ENCODE results near the gene VSX2.

VSX2 gene

DNA sequence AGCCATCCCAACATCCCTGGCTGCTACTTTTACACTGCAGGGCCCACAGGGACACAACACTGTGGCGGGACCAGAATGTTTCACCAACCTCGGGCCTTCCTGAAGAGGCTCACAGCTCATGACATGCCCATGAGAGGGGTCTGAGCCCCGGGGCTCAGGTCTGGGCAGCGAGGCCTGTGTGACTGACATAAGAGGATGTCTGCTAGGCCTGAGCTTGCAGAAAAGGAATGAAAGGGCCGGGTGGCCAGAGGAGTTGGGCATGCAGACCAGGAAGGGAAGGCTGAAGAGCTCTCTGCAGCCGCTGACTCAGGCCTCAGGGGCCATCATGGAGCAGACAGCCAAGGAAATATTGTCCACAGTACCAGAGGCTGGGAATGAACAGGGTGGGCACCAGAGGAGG is 18.3 kb upstream of the VSX2 start:
- DNase-seq, result no peak
- intact Hi-C loops (cut with DNase I), result no loop called here

DNA sequence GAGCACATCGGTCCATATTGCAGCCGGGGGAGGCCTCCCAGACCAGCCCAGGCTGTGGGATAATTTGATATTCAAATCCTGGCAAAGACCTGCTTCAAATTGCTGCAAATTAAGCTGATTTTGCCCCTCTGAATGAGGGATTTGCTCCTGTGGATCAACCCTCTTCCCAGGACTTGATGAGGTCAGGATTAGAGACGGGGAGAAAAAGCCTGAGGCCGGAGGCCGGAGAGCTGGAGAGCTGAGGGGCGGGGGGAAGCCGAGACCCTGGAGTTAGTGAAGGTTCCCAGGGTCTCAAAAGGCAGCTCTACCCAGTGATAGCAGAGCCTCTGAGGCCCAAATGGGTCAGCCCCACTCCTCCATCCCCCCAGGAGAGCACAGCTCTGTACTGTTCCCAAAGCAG is 17.5 kb upstream of the VSX2 start:
- intact Hi-C loops (cut with DNase I), result no loop called here
- DNase-seq, result no peak

DNA sequence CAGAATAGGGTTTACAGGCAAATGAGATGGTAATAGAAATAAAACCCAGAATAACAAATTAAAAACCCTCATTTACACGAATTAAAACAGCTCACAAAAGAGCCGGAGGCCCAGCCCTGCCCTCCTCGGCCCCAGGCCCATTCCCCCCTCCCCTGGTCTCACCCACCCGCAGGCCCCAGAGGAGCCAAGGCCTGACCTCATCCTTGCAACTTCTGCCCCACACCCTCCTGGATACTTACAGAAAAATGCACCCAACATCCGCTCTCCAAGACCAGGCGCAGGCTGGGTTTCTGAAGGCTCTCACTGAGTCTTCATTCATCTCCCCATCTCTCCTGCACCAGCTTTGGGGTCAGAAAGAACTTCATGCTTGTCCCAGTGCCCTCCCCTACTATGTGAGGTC is 16.2 kb upstream of the VSX2 start:
- intact Hi-C loops (cut with DNase I), result no loop called here

DNA sequence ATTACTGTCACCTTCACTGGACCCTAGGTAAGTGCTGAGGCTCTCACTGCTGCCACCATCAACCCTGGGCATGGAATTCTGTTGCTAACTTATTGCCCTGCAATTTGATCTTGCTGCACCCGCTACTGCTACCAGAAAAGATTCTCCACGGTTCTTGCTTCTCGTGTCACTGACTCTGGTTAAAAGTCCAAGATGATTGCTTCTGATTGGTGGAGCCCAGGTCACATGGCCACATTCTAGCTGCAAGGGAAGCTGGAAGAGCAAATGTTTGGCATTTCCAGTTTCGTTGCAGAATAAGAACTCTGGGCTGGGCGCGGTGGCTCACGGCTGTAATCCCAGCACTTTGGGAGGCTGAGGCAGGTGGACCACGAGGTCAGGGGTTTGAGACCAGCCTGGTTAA is 7.5 kb upstream of the VSX2 start:
- intact Hi-C loops (cut with DNase I), result no loop called here

More for the DNA sequence above, 16.2 kb upstream of the VSX2 start:
- no peak for DNase-seq

DNA sequence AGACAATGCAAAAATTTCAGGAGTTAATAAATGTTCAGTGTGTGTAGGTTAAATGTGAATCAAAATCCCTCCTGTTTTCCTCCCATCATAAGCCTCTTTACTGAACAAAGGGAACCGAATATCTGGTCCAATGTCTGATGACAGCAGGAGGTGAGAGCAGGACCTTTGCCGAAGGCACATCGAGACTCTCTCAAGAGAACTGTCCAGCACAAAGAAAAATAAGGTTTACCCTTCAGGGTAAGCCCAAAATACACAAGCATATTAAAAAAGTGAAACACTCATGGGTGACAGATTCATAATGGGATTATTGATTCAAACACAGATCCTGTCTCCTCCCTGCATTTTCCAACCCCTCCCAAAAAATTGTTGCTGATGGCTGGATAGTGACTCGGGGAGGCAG is 4.2 kb upstream of the VSX2 start:
- intact Hi-C loops (cut with DNase I), result no loop called here

More for the DNA sequence above, 7.5 kb upstream of the VSX2 start:
- peak in 2 of 10 donors; percentile 6 to 36 for DNase-seq

DNA sequence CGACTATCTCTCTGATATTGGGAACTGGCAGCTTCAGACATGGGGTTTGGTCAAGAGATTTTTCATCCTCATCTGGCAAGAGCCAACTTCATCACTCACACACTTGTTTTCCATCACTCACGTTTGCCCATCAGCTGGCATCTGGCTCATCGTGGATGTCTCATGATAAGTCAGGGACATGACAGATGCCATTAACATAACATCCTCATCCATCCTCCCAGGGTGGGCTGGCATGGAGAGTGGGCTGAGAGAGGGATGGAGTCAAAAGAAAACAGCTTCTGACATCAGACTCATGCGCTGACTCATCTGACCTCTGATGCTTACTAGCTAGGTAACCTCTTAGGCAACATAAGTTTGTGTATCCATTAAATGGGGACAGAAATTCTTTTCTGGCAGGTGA is 1.8 kb upstream of the VSX2 start:
- intact Hi-C loops (cut with DNase I), result no loop called here
- no peak for DNase-seq

More for the DNA sequence above, 4.2 kb upstream of the VSX2 start:
- no peak for DNase-seq

DNA sequence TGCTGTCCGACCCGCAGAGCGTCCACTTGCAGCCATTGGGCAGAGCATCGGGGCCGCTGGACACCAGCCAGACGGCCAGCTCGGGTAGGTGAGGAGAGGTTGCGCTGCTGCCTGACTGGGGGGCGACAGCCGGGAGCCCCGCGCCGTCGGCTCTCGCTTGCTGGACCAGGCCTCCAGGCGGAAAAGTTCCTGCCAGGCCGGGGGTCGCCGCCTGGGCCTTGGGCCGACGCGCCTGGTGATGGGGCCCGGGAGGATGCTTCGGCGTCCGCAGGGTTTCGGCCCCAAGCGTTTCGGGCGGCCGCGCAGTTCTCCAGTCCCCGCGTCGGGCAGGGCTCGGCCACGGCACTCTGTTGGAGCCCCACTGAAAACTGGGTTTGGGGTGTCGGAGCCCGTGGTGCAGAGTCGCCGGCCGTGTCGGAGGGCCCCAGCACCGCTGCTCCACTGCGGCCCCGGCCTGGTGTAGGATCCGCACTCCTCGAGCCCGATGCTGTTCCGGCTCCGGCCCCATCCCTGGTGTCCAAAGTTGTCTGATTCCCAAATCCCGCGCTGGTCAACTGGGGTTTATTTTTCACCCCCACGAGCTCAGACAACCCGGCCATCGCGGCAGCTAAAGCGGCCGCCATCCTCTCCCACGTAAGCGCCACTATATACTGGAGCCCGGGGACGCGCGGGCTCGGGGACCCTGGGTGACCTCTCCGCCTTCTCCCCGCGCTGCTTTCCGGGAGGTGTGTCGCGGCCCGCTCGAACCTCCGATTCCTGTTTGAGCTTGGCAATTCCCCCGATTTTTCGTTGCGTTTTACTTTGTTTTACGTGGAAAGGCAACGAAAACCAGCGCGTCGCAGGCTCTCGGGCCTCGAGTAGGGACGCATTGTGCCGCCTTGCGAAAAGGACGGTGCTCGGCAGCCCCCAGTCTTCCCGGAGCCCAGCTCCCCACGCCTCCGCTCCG is 872 bp downstream of the VSX2 start:
- DNase-seq, result peak in 1 of 10 donors; percentile 67
- intact Hi-C loops (cut with DNase I), result no loop called here

DNA sequence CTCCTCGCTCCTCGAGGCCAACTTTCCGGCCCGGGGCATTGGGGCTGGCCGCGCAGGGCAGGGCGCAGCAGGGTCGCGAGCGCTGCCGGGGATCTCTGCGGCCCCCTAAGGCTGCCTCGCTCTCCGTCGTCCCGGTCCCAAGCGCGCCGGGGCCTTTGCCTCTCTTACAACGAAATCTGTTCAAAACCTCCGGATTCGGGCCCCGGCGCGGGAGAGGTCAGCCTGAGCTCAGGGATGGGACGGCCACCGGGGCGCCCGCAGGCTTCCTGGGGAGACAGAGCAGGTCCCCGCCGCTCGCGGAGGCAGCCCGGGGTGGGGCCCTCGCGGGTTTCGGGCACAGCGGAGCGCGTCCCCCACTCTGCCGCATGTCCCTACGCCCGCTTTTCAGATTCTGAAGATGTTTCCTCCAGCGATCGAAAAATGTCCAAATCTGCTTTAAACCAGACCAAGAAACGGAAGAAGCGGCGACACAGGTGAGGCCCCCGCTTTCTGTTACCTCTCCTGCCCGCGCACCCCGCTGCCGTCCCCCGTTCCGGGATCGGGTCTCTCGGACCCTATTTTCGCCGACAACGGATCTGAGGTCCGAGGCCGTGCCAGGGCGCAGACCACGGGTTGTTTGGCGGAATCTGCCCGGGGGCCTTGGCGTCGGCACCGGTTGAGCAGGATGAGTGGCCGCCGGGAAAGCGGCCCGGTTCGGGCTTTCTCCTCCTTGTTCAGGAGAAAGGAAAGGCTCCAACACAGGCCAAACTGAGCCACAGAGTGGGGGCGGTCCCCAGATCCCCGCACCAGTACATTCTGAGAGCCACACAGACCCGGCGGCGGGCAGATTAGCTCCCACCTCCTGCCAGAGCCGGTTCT is 1.8 kb downstream of the VSX2 start:
- peak in 1 of 10 donors; percentile 66 for DNase-seq
- intact Hi-C loops (cut with DNase I), result no loop called here

DNA sequence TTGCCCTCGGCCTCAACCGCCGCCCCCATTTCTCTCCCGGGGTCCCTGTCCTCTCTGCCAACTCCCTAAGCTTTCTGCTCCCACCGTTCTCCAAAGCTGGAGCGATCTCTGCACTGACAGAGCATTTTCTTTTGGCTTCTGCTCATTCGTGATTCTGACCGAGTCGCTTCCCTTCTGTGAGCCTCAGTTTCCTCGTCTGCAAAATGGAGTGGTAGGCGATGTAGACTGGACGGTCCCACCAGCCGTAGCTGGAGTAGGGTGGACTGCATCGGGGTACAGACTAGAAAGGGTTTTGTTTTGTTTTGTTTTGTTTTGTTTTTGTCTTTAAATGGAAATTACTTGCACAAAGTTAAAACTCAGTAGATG is 2.4 kb downstream of the VSX2 start:
- DNase-seq, result no peak
- intact Hi-C loops (cut with DNase I), result no loop called here

DNA sequence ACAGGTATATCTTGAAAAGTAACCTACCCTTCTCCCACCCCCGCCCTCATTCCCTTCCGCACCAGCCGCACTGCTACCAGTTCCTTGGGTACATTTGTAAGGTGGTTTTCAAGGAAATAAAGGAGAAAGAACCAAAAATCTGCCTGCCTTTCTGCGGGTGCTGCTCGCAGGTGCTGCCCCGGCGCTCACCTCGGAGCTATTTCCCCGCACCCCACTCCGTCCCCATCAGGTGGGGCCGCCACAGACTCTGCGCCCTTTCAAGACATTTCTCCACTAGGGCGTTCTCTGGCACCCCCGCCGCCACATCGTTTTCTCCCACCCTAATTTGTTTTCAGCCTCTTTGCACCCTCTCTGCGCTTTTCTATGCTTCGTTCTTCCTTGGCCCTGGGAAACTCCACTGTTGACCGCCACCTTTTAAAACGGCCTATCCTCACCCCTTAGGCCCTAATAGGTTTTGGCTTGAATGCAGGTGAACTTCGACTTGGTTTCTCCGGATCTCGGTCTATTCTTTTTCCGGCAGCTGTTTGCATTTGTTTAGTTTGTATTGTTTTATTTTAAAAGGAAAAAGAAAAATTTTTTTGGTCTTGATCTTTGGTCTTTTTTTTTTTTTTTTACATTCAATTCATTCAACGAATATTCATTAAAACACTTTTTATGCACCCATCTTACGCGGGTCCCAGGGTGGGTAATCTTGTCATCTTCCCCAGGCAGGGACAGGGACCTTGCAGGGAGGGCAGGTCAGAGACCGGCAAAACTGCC is 3.0 kb downstream of the VSX2 start:
- no peak for DNase-seq
- intact Hi-C loops (cut with DNase I), result no loop called here

DNA sequence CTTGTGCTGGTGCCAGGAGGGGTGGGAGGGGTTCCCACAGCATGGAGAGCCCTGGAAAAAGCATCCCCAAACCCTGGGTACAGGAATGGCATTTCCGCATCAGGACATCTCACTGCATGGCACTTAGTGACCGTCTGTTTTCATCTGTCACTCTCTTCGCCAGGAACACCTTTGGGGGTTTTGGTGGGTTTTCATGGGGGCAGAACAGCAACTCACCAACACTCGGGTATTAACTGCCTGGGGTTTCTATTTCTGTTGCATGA is 3.5 kb downstream of the VSX2 start:
- intact Hi-C loops (cut with DNase I), result no loop called here
- no peak for DNase-seq

DNA sequence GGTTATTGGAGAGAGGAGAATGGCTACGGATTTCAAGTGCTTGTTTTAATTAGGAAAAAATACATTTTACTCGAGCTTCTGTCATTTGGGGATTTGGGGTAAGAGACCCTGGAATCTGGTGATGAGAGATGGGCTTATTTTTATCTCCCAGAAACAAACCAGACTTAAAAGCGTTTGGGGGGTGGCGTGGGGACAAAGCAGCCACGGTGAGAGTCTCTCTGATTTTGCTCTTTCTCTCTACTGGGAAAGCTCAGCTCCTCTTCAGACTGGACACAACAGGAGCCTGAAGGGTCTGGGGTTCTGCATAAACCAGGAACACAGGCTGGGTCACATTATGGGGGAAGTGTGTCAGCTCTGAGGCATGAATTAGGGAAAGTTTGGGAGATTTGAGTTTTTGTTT is 3.8 kb downstream of the VSX2 start:
- no peak for DNase-seq
- intact Hi-C loops (cut with DNase I), result no loop called here

DNA sequence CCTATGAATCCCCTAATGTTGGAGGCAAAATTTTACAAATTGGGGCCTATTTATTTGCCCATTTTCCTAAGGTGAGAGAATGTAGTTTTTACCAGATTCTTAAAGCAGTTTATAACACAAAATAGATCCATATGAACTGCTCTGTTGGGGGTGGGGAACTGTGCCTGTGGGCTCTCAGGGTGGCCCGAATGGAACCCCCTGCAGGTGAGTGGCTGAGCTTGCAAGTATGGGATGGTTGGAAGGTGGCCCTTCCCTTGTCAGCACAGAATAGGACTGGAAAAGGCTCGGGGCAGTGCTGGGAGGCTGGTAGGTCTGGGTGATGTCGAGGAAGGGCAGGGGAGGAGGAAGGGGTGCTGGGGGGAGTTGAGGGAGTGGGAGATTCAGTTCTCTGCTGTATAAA is 4.9 kb downstream of the VSX2 start:
- intact Hi-C loops (cut with DNase I), result no loop called here
- DNase-seq, result peak in 1 of 10 donors; percentile 71

DNA sequence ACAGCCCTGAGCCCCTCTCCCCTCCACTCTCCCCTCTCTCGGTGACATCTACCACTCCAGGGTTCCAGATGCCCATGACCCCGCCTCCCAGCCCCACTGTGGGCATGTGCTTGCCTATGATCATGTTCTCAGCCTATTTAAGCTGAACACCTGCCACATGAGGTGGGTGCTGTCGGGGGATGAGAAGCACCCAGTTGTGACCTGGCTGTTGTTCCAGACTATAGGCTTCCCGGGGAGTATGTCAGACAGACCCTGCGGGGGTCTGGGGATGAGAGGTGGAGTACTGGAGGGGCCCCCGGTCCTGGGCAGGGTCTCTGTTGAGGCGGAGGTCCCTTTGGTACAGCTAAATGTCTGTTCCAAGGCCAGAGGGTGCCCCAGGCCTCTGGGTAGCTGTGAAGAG is 6.0 kb downstream of the VSX2 start:
- DNase-seq, result no peak
- intact Hi-C loops (cut with DNase I), result no loop called here

DNA sequence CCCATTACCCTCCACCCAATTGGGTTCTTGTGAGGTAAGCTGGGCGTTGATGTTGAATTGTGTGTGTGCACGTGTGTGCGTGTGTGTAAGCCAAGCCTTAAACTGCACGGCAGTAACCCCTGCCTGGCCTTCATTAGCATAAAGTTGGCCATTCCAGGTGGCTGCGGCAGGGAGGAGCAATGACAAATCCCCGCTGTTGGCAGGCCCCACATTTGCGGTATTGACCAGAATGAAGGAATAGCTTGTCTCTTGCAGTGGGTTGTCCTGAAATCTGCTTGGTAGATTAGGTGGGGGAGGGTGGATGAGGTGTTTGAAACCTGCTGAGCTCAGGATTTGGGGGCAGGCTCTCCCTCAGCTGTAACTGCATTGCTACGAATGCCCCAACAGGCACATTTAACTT is 7.3 kb downstream of the VSX2 start:
- intact Hi-C loops (cut with DNase I), result no loop called here
- DNase-seq, result no peak

DNA sequence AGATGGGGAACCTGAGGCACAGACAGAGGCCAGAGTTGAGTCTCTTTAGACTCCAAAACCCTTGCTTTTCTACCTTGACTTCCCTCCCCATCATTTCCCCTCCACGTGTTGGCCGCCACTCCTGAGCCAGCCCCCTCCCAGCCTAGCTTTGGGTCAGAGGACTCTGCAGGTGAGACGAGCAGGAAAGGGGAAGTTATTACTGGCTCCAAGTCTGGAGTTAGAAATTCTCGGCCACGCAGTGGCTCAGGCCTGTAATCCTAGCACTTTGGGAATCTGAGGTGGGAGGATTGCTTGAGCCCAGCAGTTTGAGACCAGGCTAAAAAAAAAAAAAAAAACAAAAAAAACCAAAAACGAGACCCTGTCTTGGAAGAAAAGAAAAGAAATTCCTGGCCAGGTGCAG is 8.8 kb downstream of the VSX2 start:
- intact Hi-C loops (cut with DNase I), result no loop called here
- DNase-seq, result peak in 1 of 10 donors; percentile 64

DNA sequence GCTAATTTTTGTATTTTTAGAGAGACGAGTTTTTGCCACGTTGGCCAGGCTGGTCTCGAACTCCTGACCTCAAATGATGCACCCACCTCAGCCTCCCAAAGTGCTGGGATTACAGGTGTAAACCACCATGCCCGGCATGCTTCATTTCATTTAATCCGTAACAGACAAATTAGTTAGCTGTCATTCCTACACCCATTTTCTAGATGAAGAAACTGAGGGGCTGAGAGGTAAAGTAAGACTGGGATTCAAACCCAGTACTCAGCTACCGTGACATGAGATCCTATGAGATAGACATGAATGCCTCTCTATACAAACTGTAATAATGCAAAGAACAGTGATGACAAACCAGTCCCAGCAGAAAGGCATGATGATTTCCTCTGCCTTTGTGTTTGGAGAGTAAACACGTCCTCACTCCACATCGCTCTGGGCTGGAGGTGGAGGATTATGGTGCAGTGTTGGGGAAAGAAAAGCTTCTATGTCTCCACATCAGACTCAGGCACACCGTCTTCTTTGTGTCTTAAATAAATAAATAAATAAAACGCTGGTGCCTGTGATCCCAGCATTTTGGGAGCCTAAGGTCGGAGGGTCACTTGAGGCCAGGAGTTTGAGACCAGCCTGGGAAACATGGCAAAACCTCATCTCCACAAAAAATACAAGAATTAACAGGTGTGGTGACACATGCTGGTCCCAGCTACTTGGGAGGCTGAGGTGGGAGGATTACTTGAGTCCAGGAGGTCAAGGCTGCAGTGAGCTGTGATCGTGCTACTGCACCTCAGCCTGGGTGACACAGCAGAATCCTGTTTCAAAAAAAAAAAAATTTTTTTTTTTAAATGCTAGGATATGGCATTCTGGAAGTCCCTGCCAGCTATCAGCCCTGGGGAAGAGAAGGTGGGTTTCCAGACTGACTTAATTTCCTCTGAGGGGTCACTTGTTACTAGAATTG is 10.5 kb downstream of the VSX2 start:
- DNase-seq, result peak in 1 of 10 donors; percentile 5
- intact Hi-C loops (cut with DNase I), result no loop called here

DNA sequence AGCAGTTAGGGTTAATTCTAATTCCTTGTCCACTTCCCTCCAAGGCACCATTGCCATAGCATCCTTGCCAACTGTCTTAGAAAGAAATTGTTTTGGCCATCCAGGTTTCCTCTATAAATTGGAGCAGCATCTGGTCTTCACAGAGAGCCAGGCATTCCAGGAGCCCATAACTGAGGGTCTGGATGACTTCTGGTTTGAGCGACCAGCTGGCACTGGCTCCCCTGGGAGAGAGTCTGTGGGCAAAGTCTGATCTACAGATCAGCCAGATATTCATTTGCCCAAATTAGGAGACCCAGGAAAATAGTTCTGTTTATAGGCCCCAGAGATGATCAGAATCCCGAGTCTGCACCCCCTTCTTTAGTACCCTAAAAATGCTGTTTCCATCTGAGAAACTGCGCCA is 16.0 kb downstream of the VSX2 start:
- intact Hi-C loops (cut with DNase I), result no loop called here
- DNase-seq, result no peak

DNA sequence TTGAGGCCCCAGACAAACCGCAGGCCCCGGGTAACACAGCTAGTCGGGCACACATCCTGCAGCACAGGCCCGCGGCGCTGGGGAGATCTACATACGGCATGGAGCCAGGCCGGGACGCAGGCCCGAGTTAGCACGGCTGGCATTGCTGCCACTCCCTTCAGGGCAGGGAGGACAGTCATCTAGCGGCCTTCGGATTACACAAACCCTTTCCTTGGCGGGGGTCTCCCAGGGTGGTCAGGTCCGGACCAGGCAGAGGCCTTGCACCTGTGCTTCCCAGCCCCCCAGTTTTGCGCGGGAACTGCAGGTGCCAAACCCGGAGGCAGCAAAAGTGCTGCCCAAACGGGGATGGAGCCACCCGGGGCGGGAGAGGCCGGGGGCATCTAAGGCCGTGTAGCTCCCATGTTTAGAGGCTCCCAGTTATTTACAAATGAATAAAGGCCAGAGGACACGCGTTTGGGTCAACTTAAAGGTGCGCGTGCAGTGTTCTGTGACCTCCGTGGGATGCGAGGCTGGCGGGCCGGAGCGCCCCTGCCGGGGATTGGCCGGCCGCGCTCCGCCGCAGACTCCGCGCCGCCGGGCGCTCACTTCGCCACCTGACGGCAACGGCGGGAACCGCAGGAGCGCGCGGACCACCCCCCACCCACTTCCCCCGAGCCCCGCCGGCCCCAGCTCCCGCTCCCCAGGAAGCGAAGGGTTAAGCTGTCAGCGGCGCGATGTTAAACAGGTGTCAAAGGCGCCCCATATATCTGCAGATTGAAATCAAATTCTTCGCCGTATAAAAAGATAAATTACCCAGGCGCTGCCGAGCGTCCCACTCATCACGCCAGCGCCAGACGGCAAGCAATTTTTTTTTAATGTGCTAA is 18.1 kb downstream of the VSX2 start:
- DNase-seq, result peak in 8 of 10 donors; percentile 17 to 91 (median 42)

More for the DNA sequence above, 18.1 kb downstream of the VSX2 start:
- intact Hi-C loops (cut with DNase I), result loop anchor here (2.0 kb wide), 1 partner anchor 45 kb away; the partner anchor contains the start of gene ABCD4
